Activated T-cell treated with anti-CD3 and anti-CD28 coated beads, Interleukin-2, amount 50 U/mL, for 72 hours (primary cell): ENCODE data around the gene GAS6. TPM values are rescaled to one million over a fixed set of nuclear protein-coding genes. Genes with fewer than 3 reads are reported as not detected.
"Not testable (repeated sequence)": the region's sequence is repeated elsewhere in the genome, so short reads cannot be mapped to it uniquely, and the experiment has no call there.

Experiments
- ATAC-seq, 2 donors: fragments of 150-1000 bp; cut with Tn5 transposase; replicated peaks in 1 of 2; 2 replicates each; pipeline ENCODE4 v1.10.0; 2021; ENCODE audit warnings: moderate library complexity in 2 of 2, mild to moderate bottlenecking in 1 of 2
- DNase-seq, 2 donors: peaks; one replicate each; pipeline ENCODE4 v3.0.0; 2021 to 2022; ENCODE audit warnings: mixed read lengths in 1 of 2
- H3K27ac Mint-ChIP-seq: one replicate; pipeline ENCODE4 v1.8.0; 2022; ENCODE audit warnings: mild to moderate bottlenecking, moderate library complexity, mixed read lengths
- H3K27me3 Mint-ChIP-seq: one replicate; pipeline ENCODE4 v1.8.0; 2022; ENCODE audit warnings: low read depth, mixed read lengths
- H3K36me3 Mint-ChIP-seq, 2 donors: one replicate each; pipeline ENCODE4 v1.8.0; 2022; ENCODE audit warnings: mixed read lengths in 2 of 2, mild to moderate bottlenecking in 1 of 2; ENCODE audit not compliant: insufficient read depth in 2 of 2
- H3K4me1 Mint-ChIP-seq: one replicate; pipeline ENCODE4 v1.8.0; 2022; ENCODE audit warnings: low read depth, mixed read lengths
- H3K4me3 Mint-ChIP-seq, 2 donors: one replicate each; pipeline ENCODE4 v1.8.0; 2022; ENCODE audit warnings: mild to moderate bottlenecking in 2 of 2, mixed read lengths in 2 of 2, moderate library complexity in 2 of 2
- H3K9me3 Mint-ChIP-seq, 2 donors: one replicate each; pipeline ENCODE4 v1.8.0; 2022; ENCODE audit warnings: mixed read lengths in 2 of 2
- total RNA-seq, 2 donors: library from RNA; stranded (reverse); gene quantifications; one replicate each; pipeline ENCODE4 v1.2.3, GENCODE V29; 2022

GAS6 gene
- total RNA-seq, 2 donors from 2014 or later, result 0.46 to 1.5 TPM

DNA sequence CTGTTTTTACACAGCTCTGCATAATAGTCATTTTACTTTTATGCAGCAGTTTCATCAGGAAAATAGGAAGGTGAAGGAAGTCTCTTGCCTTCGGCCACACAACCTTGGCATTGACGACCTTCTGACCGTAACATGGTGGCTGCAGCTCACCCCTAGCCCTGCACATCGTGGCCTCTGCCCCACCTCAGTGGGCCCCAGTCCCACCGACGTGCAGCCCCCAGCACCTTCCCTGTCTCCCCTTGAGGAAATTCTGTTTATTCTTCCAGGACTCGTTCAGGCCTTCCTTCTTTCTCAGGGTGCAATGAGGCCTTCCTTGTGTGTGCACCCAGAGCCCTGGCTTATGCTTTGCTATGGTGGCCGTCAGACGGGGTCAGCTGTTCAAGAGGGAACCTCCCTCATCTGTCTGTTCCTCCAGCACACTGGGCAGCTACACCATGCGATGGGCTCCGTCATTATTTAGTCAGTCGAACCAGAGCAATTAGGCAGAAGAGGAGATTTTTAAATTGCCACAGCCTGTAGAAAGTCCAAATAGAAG lies 71.6 kb downstream of the GAS6 start:
- no peaks in the 10 kb centered on the region for H3K9me3 Mint-ChIP-seq
- H3K27me3 Mint-ChIP-seq, result peaks cover 9% of the 10 kb centered on the region
- no peaks in the 10 kb centered on the region for H3K36me3 Mint-ChIP-seq
- no peak overlapping the region for H3K4me3 Mint-ChIP-seq
- no peak for ATAC-seq
- DNase-seq, result no peak
- H3K27ac Mint-ChIP-seq, result no peak overlapping the region
- no peaks in the 10 kb centered on the region for H3K4me1 Mint-ChIP-seq

DNA sequence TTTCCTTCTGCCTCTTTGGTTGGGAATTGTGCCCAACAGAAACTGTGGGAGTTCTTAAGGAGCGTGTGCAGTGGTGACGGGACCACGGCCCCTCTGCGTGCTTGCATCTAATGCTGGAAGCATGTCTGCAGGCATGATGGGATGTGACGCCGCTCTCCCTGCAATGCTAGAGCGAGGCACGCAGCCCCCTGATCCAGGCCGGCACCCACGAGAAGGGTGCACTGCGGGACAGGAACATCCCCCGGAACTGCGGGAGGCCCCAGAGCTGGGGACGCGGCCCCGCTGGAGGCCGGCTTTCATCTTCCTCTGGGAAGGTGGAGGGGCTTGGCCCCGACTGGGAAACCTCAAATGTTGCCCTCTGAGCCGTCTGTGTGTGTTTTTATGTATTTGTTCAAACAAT lies 72.1 kb downstream of the GAS6 start:
- no peak for ATAC-seq
- H3K4me1 Mint-ChIP-seq, result no peaks in the 10 kb centered on the region
- no peaks in the 10 kb centered on the region for H3K9me3 Mint-ChIP-seq
- H3K4me3 Mint-ChIP-seq, result no peak overlapping the region
- no peak for DNase-seq
- no peaks in the 10 kb centered on the region for H3K36me3 Mint-ChIP-seq
- no peak overlapping the region for H3K27ac Mint-ChIP-seq
- peaks cover 9% of the 10 kb centered on the region for H3K27me3 Mint-ChIP-seq

DNA sequence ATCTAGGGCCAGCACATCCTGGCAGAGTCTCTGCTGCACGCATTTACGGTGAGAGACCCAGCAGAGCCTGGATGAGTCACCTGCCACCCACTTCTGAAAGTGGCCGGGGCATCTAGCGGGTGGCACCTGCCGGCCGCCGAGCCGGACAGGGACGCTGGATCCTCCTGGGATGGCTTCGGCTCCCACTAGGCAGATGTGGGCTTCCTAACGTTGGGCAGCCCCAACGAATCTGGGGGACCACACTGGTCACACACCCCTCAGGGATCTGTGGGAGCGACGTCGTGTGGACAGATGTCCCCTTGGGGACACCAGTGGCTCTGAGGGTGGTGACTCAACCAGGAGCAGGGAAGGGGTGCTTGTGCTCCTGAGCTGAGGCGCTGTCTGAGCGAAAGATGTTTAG lies 72.7 kb downstream of the GAS6 start:
- H3K36me3 Mint-ChIP-seq, result no peaks in the 10 kb centered on the region
- peaks cover 9% of the 10 kb centered on the region for H3K27me3 Mint-ChIP-seq
- no peak overlapping the region for H3K4me3 Mint-ChIP-seq
- no peaks in the 10 kb centered on the region for H3K4me1 Mint-ChIP-seq
- ATAC-seq (no peak), DNase-seq (no peak)
- no peaks in the 10 kb centered on the region for H3K9me3 Mint-ChIP-seq
- no peak overlapping the region for H3K27ac Mint-ChIP-seq

DNA sequence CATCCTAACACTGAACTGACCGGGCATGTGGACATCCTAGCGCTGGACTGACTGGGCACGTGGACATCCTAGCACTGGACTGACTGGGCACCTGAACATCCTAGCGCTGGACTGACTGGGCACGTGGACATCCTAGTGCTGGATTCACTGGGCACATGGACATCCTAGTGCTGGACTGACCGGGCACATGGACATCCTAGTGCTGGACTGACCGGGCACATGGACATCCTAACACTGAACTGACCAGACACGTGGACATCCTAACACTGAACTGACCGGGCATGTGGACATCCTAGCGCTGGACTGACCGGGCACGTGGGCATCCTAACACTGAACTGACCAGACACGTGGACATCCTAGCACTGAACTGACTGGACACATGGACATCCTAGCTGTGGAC lies 73.9 kb downstream of the GAS6 start:
- not testable (repeated sequence) for ATAC-seq, H3K4me3 Mint-ChIP-seq, H3K9me3 Mint-ChIP-seq, H3K4me1 Mint-ChIP-seq, DNase-seq, H3K27me3 Mint-ChIP-seq, H3K36me3 Mint-ChIP-seq, H3K27ac Mint-ChIP-seq

DNA sequence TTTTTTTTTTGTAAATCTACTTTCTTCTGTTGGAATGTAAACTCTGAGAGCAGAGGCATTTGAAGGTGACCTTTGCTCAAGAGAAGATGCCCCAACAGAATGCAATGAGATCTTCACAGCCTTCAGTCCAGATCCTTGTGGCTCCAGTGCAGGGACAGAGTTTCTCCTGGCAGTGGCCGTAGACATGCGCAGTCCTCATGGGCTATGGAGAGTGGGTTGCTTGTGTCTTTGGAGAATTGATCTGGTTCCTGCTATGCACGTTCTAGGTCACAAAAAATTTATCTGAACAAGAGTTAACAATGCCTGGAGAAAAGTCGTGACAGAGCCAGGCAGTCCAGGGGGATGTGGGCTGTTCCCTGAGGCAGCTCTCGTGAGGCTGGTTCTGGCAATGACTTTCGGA lies 74.7 kb downstream of the GAS6 start:
- peaks cover 12% of the 10 kb centered on the region for H3K4me1 Mint-ChIP-seq
- H3K9me3 Mint-ChIP-seq, result no peaks in the 10 kb centered on the region
- no peak overlapping the region for H3K4me3 Mint-ChIP-seq
- H3K36me3 Mint-ChIP-seq, result no peaks in the 10 kb centered on the region
- DNase-seq (no peak), ATAC-seq (no peak)
- H3K27ac Mint-ChIP-seq, result no peak overlapping the region
- H3K27me3 Mint-ChIP-seq, result peaks cover 14% of the 10 kb centered on the region

DNA sequence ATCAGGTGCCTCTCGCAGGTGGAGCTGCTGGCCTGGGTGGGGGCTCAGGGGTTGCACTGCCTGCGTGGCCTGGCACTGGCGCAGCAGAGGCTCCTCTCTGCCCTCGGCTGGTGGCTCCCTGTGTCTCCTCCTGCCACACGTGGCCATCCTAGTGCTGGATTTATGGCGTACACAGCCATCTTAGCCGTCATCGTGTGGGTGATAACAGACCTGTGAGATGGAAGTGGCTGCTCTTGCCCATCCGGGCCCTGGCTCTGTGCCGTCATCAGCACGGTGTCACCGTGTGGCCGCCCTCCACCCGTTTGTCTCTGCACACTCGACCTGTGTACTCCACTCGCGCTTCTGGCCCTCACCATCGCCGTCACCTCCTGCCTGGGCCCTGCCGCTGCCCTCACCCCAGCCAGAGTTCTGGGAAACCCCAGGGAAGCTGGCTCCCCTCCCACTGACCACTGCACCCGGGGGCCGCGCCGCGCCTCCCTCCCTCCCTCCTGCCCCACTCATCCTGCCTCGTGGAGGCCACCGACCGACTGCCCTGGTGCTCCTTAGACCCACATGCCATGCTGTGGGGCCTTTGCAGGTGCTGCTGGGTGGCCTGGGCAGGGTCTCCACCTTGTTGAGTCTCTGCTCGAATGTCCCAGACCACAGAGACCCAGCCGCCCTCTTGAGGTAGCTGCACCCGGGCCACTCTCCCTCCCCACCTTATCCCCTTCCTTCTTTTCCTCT lies 75.3 kb downstream of the GAS6 start:
- no peaks in the 10 kb centered on the region for H3K9me3 Mint-ChIP-seq
- H3K27me3 Mint-ChIP-seq, result peaks cover 17% of the 10 kb centered on the region
- H3K4me3 Mint-ChIP-seq, result no peak overlapping the region
- H3K4me1 Mint-ChIP-seq, result peaks cover 13% of the 10 kb centered on the region
- H3K27ac Mint-ChIP-seq, result no peak overlapping the region
- DNase-seq, result no peak
- ATAC-seq, result no peak
- no peaks in the 10 kb centered on the region for H3K36me3 Mint-ChIP-seq

DNA sequence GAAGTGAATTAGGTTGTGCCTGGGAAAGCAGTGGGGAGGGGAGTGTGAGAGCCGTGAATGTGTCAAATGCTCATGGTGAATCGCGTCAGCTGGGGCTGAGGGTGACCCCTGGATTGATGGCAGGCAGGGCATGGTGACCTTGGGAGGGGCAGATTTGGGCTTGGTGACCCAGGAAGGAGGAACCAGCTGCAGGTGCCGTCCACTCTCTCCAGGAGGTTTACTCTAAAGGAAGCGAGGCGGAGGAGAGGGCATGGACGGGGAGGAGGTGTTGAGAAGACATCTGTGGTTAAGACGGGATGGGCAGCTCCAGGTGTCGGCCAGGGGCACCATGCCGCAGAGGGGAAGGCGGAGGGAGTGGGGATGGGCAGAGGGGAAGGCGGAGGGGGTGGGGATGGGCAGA lies 76.2 kb downstream of the GAS6 start:
- ATAC-seq (no peak), DNase-seq (no peak)
- Mint-ChIP-seq H3K27ac (no peak overlapping the region), H3K36me3 (no peaks in the 10 kb centered on the region), H3K9me3 (no peaks in the 10 kb centered on the region), H3K4me3 (no peak overlapping the region), H3K27me3 (peaks cover 22% of the 10 kb centered on the region), H3K4me1 (peaks cover 13% of the 10 kb centered on the region)

DNA sequence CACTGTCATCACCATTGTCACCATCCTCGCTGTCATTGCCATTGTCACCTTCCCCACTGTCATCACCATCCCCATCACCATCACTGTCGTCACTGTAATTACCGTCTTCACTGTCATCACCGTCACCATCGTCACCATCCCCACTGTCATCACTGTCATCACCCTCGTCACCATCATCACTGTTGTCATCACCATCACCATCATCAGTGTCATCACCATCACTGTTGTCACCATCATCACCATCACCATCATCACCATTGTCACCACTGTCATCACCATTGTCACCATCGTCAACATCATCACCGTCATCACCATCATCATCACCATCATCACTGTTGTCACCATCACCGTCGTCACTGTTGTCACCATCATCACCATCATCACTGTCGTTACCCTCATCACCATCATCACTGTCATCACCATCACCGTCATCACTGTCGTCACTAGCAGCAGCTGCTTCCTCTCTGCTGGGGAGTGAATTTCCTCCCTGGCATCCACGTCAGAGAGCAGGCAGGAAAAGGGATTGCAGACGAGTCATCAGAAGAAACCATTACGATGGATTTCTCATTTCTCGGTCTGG lies 77.5 kb downstream of the GAS6 start:
- Mint-ChIP-seq H3K4me3 (no peak overlapping the region), H3K4me1 (peaks cover 13% of the 10 kb centered on the region), H3K36me3 (no peaks in the 10 kb centered on the region), H3K27ac (no peak overlapping the region), H3K9me3 (no peaks in the 10 kb centered on the region), H3K27me3 (peaks cover 22% of the 10 kb centered on the region)
- DNase-seq (no peak), ATAC-seq (peak in 1 of 2 donors; percentile 43)

DNA sequence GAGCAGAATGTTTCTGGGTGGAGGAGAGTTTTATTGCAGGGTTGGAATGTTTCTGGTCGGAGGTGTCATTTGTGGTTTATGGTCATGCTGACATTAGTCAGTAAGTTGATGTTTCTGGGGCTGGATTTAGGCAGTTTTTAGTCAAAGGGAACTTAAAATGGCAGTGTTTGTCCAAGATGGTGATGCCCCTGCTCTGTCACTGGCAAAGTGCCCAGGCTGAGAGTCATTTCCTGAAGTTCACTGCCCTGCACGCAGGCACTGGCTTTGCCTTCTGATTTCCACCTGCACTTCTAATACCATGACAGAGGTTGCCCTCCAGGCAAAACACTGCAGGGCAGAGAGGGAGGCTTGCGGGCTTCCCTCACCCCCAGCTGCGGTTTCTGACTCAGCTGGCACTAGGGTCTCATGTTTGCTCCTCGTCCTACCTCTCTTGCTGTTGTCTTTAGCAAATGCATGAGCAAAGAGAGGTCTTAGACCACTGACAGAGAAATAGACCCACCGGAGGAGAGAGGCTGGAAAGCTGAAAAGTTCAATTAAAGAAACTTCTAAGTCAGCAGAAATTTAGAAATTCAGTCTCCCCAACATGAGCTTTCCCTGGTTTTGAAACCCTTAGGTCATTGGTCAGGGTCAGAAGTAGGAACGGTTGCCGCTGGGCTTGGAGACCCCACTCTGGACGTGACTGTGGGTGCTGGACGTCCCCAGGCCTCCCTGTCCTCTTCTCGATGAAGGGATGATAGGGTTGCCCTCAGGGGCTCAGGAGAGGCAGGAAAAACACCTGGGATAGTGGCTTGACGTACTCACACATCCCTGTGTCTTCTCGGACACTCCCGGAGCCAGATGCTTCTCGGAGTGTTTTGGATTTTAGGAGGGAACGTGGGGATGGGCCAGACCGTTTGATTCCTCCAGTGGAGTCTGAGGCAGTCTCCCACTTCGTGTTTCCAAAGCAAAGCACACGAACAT lies 78.5 kb downstream of the GAS6 start:
- no peak overlapping the region for H3K4me3 Mint-ChIP-seq
- no peak overlapping the region for H3K27ac Mint-ChIP-seq
- DNase-seq (peak; percentile 50 to 57), ATAC-seq (peak; percentile 81 to 86)
- H3K4me1 Mint-ChIP-seq, result peaks cover 13% of the 10 kb centered on the region
- H3K9me3 Mint-ChIP-seq, result no peaks in the 10 kb centered on the region
- H3K36me3 Mint-ChIP-seq, result no peaks in the 10 kb centered on the region
- peaks cover 22% of the 10 kb centered on the region for H3K27me3 Mint-ChIP-seq

DNA sequence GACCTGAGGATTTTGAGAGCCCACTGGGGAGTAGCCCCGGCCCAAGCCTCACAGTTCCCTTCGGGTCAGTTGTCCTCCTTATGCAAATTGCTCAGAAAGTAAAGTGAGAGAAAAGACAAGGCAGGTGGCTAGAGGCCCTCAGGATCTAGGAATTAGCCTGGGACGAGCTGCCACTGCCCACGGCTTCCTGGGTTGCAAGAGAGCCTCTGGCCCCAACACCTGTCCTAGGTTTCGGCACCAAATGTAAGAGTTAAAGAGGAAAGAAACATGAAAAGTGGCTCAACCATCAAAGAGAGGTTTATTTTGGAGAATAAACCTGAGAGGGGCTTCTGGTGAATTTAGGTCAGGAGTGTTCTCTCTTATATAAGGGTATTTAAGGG lies 79.2 kb downstream of the GAS6 start:
- no peak overlapping the region for H3K4me3 Mint-ChIP-seq
- H3K27me3 Mint-ChIP-seq, result peaks cover 22% of the 10 kb centered on the region
- H3K36me3 Mint-ChIP-seq, result no peaks in the 10 kb centered on the region
- no peaks in the 10 kb centered on the region for H3K9me3 Mint-ChIP-seq
- ATAC-seq (no peak), DNase-seq (no peak)
- H3K27ac Mint-ChIP-seq, result no peak overlapping the region
- H3K4me1 Mint-ChIP-seq, result peaks cover 13% of the 10 kb centered on the region

DNA sequence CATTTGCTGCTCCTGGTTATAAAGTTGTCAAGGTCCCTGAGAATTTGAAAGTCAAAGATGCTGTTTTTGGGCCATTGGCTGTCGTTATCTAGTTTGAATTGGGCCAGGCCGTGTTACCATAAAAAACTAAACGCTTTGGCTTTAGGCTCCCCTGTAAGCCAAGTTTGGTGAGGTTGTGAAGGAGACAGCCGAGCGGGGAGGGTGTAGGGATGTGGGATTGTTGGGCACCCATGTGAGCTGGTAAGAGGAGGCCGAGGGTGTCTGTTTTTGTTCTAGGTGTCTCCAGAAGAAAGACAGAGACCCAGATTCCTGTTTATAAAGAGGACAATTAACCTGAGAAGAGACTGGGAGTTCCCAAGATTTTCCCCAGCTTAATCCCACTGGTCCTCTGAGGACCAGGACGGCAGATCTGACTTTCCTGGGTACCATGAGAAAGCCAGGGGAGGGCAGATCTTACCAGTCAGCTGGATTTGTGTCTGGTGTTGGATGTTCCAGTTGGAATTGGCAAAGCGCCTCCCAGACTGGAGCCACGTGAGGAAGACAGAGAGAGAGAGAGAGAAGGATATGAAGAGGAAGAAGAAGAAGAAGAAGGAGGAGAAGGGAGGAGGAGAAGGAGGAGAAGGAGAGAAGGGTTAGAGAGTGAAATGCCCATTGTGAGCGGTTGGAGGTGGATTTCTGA lies 79.8 kb downstream of the GAS6 start:
- Mint-ChIP-seq H3K4me1 (peaks cover 13% of the 10 kb centered on the region), H3K27ac (no peak overlapping the region), H3K4me3 (no peak overlapping the region), H3K9me3 (no peaks in the 10 kb centered on the region), H3K27me3 (peaks cover 22% of the 10 kb centered on the region), H3K36me3 (no peaks in the 10 kb centered on the region)
- DNase-seq (no peak), ATAC-seq (no peak)

DNA sequence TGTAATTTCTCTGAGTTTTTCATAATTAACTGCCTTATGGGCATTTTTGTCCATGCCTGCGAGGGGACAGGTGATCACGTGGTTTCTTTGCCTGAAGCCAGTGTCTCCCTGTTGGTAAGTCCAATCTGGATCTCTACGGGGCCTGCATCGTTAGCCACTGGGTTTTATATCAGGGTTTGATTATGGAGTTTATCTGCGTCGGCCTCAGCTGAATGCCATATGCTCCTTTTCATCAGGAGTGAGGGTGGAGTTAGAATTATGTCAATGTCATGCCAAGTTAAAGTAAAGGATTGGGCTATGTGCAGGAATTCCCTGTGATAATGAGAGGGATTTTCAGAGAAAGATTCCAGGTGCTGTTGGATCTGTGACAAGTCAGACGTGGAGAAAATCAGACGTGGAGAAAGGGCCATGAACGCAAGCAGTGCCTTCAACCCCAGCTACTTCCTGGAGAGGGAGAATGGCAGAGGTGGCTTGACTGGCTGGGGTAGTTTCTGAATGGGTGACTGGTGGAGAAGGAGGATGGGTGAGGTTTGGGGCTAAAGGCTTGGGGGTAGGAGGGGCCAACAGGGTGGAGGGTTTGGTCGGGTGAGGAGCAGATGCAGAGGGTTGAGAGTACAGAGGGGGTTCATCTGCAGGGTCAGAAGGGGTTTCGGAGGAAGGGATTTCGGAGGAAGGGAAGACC lies 80.5 kb downstream of the GAS6 start:
- H3K27ac Mint-ChIP-seq, result no peak overlapping the region
- ATAC-seq, result no peak
- H3K27me3 Mint-ChIP-seq, result peaks cover 24% of the 10 kb centered on the region
- no peaks in the 10 kb centered on the region for H3K36me3 Mint-ChIP-seq
- no peak for DNase-seq
- H3K4me3 Mint-ChIP-seq, result no peak overlapping the region
- peaks cover 13% of the 10 kb centered on the region for H3K4me1 Mint-ChIP-seq
- H3K9me3 Mint-ChIP-seq, result no peaks in the 10 kb centered on the region
